Measurements from ENCODE around the gene GNMT.

The GNMT gene

DNA sequence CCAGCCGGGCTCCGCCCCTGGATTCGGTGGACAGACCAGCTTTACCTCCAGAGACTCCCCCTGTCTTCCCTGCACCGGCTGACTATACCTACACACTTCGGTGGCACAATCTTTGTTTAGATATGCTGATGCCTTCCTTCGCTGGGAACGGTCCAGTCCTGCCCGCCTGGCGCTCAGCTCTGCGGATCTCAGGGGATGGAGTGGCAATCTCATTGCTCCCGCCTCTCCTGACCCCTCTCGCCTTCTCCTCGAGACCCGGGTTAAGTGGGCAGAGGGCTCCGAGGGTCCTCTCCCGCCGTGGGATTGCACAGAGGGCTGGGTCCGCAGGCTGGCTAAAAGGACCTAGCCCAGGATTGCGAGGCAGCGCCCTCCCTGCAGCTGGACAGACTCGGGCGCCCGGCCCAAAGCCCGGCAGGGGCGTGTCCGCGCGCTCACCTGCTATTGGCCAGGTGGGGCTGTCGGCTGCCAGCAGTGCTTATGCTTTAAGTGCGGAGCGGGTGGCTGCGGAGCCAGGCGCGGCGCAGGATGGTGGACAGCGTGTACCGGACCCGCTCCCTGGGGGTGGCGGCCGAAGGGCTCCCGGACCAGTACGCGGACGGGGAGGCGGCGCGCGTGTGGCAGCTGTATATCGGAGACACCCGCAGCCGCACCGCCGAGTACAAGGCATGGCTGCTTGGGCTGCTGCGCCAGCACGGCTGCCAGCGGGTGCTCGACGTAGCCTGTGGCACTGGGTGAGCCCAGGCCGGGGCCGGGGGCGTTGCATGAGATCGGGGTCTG lies at the start of gene GNMT:
Gene GNMT, plus strand, starts transcription at position 512 of the 777 bp plus-strand sequence. Its CDS starts 14 bp downstream, at position 526.
- peak; percentile 60 for DNase-seq (ENCODE audit: low spot score)

DNA sequence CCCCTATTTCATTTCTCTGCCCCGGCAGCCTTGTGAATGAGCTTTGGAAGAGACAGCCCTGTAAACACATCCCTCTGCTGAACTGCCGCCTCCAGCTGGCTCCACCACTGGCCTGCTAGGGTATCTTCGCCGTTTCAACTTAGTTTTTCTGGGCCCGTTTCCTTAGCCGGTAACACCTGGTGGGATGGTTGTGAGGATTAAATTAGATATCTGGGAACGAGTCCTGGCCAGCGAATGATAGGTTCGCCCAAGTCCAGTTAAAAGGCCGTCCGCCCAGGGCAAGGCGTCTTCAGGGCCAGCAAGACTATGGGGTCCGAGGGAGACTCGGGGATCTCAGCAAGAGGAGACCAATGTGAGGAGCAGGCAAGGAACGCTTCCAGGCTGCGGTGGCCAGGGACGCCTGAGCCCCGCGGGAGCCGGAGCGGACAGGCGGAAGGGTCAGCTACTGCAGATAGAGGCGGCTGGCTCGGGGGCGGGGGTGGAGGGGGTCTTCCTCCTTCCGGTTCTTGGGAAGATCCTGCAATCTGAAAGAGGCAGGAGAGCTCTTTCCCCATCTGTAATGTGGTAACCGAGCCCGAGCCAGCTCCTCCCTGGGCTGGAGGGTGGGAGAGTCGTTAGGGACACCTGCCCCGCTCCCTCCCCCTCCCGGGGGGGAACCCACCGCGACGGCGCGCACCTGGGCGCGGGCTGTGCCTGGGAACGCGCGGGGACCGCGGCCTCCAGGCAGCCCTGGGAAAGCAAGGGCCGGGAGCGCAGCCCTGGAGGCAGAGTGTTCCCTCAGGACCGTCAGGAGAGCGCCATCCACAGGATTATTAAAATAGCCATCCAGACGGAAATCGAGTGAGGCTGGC lies 49.2 kb upstream of the GNMT start:
- no peak for DNase-seq (ENCODE audit: low spot score)

DNA sequence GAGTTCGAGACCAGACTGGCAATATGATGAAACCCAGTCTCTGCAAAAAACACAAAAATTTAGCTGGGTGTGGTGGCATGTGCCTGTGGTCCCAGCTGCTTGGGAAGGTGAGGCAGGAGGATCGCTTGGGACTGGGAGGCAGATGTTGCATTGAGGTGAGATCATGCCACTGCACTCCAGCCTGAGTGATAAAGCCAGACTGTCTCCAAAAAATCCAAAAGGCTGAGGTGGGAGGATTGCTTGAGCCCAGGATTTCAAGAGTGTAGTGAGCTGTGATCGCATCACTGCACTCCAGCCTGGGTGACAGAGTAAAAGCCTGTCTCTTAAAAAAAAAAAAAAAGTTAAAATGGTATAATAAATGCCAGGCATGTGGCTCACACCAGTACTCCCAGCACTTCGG lies 46.0 kb upstream of the GNMT start:
- no peak for DNase-seq (ENCODE audit: low spot score)

- DNase-seq (ENCODE audit: low spot score), result no peak
Observed at GRCh38 chr6:42915732-42916131, 44.8 kb upstream of the GNMT start, which contains the start of gene PTCRA. TSS of gene PTCRA (plus strand) at chr6:42916053. CDS start at chr6:42916070, 17 bp downstream.

DNA sequence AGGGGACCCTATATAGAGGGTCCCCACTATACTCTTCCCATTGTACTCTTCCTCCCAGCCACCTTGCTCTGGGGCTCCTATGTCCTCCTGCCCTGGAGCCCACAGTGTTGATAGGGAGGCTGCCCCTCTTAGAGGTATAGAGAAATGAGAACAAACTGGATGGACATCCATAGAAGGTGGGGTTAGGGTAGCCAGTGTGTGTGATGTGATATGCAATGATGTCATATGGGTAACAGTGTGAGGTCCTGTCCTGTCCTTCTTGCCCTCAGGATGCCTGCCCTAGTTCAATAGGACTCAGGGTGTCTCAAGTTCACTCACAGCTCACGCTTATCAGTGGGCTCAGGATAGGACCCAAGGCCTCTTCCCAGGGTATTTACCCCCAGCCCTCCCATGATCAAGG lies 44.3 kb upstream of the GNMT start:
- DNase-seq (ENCODE audit: low spot score), result no peak

GRCh38 chr6:42921801-42922200 lies 38.8 kb upstream of the GNMT start:
- DNase-seq (ENCODE audit: low spot score), result no peak

- DNase-seq (ENCODE audit: low spot score), result no peak
Observed at GRCh38 chr6:42923666-42924065, 36.9 kb upstream of the GNMT start.

GRCh38 chr6:42925248-42925857 lies 35.2 kb upstream of the GNMT start:
- no peak for DNase-seq (ENCODE audit: low spot score)

DNA sequence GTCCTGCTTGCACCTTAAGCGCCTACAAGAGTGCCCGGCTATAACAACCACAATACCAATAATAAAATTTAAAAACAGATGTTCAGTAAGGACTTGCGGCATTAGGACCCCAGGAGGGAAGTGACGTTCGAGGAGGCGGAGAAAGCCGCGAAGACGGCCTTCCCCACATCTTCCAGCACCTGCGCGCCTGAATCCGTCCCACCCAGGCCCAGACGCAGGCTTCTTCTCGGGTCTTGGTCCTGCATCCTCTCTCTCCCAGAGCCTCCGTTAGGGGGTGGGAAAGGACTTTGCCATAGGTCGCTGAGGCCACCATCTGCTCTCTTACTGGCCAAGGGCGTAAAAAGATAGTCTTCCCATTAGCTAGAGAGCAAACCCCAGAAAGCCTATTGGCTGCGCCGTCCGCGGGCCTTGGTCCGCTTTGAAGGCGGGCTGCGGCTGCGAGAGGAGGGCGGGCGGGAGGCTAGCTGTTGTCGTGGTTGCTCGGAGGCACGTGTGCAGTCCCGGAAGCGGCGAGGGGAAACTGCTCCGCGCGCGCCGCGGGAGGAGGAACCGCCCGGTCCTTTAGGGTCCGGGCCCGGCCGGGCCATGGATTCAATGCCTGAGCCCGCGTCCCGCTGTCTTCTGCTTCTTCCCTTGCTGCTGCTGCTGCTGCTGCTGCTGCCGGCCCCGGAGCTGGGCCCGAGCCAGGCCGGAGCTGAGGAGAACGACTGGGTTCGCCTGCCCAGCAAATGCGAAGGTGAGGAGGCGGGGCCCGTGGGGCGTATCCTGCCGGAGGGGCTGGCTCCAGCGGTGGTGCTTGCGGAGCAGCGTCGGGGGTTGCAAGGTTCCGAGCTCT lies 31.4 kb upstream of the GNMT start, which contains the start of gene CNPY3:
Gene CNPY3, plus strand, starts transcription at position 495 of the 835 bp plus-strand sequence. Its CDS starts 91 bp downstream, at position 586.
- peak; percentile 96 for DNase-seq (ENCODE audit: low spot score)

- peak; percentile 57 for DNase-seq (ENCODE audit: low spot score)
Observed at GRCh38 chr6:42929821-42930360, 30.7 kb upstream of the GNMT start.

- no peak for DNase-seq (ENCODE audit: low spot score)
Observed at GRCh38 chr6:42932412-42932811, 28.1 kb upstream of the GNMT start.

DNA sequence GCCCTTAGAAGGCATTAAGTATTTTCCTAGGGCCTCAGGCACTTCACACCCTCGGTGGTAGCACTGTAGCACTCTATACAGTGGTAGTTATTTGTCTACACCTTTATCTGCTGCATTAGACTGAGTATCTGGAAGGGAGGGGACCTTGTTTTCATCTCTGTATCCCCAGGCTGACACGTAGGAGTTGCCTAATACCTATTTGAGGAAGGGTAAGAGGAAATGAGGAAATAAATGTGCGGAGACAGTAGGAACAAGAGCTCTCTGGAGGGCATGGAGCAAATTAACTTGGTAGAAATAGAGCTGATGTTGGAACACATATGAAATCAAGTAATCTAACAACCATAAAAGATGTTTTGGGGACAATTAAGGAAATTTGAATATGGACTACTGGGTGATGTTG lies 27.3 kb upstream of the GNMT start:
- DNase-seq (ENCODE audit: low spot score), result no peak

DNA sequence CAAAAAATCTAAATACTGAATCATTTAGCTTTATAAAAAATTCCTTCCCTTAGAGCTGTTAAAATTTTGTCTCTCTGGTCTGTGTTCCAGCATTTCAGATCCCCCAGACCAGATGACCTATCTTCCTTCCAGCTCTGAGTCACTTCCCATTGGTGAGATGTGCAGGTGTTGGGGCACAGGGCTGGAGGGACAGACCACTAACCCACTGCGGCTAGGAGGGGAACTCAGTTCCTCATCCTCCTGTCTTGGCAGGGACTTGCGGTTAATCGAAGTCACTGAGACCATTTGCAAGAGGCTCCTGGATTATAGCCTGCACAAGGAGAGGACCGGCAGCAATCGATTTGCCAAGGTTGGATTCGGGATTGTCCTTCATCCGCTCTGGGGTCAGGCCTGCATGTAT lies 25.2 kb upstream of the GNMT start:
- no peak for DNase-seq (ENCODE audit: low spot score)

DNA sequence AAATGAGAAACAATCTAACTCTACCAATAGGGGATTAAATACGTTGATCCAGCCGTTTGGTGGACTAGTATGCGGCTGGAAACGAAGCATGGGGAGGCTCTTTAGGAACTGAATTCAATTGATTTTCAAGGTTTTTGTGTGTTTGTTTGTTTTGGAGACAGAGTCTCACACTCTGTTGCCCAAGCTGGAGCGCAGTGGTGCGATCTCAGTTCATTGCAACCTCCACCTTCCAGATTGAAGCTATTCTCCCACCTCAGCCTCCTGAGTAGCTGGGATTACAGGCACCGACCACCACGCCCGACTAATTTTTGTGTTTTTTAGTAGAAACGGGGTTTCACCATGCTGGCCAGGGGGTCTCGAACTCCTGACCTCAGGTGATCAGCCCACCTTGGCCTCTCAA lies 24.2 kb upstream of the GNMT start:
- DNase-seq (ENCODE audit: low spot score), result no peak

DNA sequence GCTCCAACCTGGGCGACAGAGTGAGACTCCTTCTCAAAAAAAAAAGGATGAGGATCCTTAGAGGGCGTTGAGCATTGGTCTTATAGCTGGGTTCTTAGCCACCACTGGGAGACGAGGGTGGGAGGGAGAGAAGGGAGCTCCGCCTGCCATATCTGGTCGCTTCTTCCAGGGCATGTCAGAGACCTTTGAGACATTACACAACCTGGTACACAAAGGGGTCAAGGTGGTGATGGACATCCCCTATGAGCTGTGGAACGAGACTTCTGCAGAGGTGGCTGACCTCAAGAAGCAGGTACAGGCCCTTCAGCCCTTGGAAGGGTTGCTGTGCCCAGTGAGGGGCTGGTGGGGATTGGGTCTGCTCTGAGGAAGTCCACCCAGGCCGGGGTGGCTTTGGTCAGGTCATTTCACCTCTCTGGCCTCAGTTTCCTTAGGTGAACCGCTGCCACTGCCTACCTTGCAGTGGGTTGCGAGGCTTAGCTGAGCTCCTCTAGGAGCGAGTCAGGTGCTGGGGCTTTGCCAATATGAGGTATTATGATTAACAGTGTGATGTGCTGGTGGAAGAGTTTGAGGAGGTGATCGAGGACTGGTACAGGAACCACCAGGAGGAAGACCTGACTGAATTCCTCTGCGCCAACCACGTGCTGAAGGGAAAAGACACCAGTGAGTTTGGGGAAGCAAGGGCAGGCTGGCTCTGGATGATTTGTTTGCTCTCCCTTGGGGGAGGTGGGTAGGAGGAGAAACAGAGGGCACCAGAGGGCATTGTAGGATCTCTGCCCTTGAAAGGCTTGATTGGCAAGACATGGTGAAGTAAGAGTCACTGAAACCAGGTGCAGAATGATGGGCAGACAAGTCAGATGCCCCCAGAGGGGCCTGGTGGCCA lies 22.8 kb upstream of the GNMT start:
- DNase-seq (ENCODE audit: low spot score), result no peak

GRCh38 chr6:42938428-42938796 lies 22.1 kb upstream of the GNMT start:
- DNase-seq (ENCODE audit: low spot score), result no peak

DNA sequence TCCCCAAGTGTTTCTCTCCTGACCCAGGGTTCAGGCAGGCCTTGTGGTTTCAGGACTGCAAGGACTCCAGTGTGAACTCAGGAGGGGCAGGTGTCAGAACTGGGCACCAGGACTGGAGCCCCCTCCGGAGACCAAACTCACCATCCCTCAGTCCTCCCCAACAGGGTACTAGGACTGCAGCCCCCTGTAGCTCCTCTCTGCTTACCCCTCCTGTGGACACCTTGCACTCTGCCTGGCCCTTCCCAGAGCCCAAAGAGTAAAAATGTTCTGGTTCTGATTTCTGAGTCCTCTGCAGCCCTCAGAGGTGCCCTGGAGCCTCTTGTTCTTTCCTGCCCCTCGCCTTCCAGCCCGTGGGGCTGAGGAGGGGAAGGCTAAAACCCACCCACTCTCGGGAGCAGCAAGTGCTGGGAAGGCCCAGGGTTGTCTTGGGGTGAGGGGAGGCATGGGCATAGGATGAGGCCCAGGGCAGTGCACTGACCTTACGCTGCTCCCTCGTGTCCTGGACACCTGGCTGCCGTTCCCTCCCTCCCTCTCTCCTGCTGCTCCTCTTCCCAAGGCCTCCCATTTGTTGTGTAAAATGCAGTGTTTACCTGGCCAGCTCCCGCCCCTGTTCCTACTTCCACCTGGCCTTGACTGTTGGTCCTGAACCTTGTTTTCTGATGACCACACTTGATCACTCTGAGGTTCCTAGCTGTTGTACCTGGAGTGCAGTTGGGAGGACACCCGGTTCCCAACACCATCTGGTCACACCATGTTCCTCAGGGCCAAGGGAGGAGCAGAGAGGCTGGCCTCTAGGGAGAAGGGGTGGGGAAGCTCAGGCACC lies 21.4 kb upstream of the GNMT start:
- no peak for DNase-seq (ENCODE audit: low spot score)

DNA sequence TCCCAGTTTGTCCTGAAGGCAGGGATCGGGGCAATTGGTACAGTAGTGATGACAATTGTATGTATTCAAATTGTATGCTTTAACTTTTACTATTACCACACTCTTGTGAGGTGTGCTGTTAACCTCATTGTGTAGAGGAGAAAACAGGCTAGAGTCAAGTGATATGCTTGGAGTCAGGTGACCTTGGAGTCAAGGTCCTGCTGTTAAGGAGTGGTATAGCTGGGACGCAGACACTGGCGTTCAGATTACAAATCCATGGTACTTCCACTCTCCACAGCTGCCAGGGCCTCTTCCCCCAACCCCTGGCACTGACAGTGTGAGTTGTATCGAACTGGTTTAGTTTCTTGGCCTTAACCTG lies 20.8 kb upstream of the GNMT start:
- DNase-seq (ENCODE audit: low spot score), result no peak

- DNase-seq (ENCODE audit: low spot score), result no peak
Observed at GRCh38 chr6:42940493-42941045, 20.0 kb upstream of the GNMT start.

Measured in AG08396 (cell line).